ENCODE measurements around the gene WNT3A.
A peak's percentile ranks its signal among the peaks of the same experiment; 100 is the strongest.

WNT3A gene

DNA sequence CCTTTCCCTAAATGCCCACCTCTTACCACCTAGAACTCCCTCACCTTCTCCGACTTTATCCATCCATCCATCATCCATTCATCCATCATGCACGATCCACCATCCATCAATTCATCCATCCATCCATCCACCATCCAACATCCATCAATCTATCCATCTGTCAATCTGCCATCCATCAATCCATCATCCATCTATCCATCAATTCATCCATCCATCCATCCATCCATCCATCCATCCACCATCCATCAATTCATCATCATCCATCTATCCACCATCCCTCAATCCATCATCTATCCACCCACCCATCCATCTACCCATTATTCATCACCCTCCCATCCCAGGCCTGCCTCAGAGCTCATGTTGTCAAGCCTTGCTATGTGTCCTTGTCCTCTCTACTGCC lies 34.5 kb downstream of the WNT3A start:
- peaks cover 2% of the 10 kb centered on the region for H3K4me1 Mint-ChIP-seq (ENCODE audit: low read depth)
- H3K27me3 Mint-ChIP-seq = peaks cover 34% of the 10 kb centered on the region
- no peak overlapping the region for H3K27ac Mint-ChIP-seq
- no peaks in the 10 kb centered on the region for H3K36me3 Mint-ChIP-seq (ENCODE audit: low read depth)
- DNase-seq = no peak
- H3K4me3 Mint-ChIP-seq = no peak overlapping the region
- no peaks in the 10 kb centered on the region for H3K9me3 Mint-ChIP-seq

DNA sequence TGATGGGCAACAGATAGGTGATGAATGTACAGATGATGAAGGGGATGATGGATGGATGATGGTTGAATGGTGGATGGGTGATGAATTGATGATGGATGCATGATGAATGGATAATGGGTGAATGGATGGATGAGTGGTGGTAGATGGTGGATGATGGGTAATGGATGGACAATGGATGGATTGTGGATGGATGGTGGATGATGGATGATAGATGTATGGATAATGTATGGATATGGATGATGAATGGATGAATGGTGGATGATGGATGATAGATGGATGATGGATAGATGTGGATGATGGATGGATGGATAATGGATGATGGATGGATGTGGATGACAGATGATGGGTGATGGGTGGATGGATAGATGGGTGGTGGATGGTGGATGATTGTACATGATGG lies 35.7 kb downstream of the WNT3A start:
- H3K27ac Mint-ChIP-seq = no peak overlapping the region
- DNase-seq = no peak
- no peaks in the 10 kb centered on the region for H3K9me3 Mint-ChIP-seq
- peaks cover 2% of the 10 kb centered on the region for H3K4me1 Mint-ChIP-seq (ENCODE audit: low read depth)
- no peaks in the 10 kb centered on the region for H3K36me3 Mint-ChIP-seq (ENCODE audit: low read depth)
- H3K4me3 Mint-ChIP-seq = no peak overlapping the region
- H3K27me3 Mint-ChIP-seq = peaks cover 24% of the 10 kb centered on the region

DNA sequence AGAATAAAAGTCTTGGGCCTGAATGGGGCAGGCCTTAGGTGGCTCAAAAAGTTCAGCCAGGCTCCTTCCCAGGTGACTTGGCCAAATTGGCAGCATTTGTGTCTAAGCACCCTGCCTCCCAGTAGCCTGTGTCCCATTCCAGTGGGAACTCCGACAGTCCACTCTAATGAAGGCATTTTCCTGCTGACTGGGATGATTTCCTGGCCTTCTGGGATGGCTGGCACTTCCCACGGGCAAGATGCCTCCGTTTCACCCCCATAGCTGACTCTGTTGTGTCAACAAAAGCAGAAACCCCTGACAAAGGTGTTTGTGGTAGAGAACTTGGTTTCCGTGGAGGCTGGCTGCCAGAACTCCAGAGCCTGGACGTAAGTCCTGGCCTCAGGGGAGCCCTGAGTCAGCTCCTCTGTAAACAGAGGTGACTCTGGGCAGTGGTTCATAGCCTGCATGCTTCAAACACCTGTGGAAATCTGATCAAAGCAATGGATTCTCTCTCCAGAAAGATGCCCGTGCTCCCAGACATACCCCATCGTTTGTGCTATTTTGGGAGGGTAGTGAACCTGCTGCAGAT lies 36.6 kb downstream of the WNT3A start:
- H3K36me3 Mint-ChIP-seq (ENCODE audit: low read depth) = no peaks in the 10 kb centered on the region
- H3K4me3 Mint-ChIP-seq = no peak overlapping the region
- H3K27me3 Mint-ChIP-seq = peaks cover 20% of the 10 kb centered on the region
- H3K4me1 Mint-ChIP-seq (ENCODE audit: low read depth) = no peaks in the 10 kb centered on the region
- no peak for DNase-seq
- no peak overlapping the region for H3K27ac Mint-ChIP-seq
- no peaks in the 10 kb centered on the region for H3K9me3 Mint-ChIP-seq

DNA sequence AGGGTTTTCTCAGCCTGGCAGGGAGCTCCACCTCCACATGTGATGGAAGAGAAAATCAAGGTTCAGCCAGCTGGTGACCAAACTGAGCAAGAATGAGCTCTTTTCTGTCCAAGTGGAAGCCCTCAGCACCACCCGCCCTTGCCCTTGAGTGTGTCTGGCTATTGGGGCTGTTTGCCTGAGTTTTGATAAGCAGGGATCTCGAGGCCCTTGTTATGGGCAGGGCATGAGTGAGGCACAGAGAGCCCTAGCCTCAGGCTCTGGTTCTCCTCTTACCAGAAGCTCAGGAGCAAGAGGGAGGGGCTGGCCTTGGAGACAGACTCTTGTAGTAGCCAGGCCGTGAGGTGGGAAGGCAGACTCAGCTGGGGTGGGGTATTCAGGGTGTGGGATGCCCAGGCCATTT lies 38.2 kb downstream of the WNT3A start:
- H3K9me3 Mint-ChIP-seq = no peaks in the 10 kb centered on the region
- peaks cover 7% of the 10 kb centered on the region for H3K27me3 Mint-ChIP-seq
- no peaks in the 10 kb centered on the region for H3K4me1 Mint-ChIP-seq (ENCODE audit: low read depth)
- H3K4me3 Mint-ChIP-seq = no peak overlapping the region
- no peak for DNase-seq
- no peak overlapping the region for H3K27ac Mint-ChIP-seq
- H3K36me3 Mint-ChIP-seq (ENCODE audit: low read depth) = no peaks in the 10 kb centered on the region

DNA sequence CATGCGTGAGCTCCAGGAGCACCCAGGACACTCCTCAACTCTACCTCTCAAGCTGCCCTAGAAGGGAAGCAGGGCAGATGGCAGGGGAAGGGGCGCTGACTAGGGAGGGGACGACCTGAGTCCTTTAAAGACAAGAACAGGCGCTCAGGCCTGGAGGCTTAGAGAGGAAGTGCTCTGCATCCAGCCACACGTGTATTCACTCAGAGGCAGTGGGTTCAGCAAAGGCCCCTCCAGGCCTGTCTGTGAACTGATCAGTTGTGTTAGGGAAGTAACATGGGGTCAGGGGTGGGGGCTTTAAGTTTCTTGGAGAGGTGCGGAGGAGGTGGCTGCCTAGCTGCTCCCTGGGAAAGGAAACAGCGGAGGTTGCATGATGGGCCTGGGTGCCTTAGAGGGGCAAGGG lies 38.6 kb downstream of the WNT3A start:
- DNase-seq = no peak
- no peaks in the 10 kb centered on the region for H3K9me3 Mint-ChIP-seq
- peaks cover 2% of the 10 kb centered on the region for H3K27me3 Mint-ChIP-seq
- H3K27ac Mint-ChIP-seq = no peak overlapping the region
- H3K4me1 Mint-ChIP-seq (ENCODE audit: low read depth) = no peaks in the 10 kb centered on the region
- no peak overlapping the region for H3K4me3 Mint-ChIP-seq
- H3K36me3 Mint-ChIP-seq (ENCODE audit: low read depth) = no peaks in the 10 kb centered on the region

DNA sequence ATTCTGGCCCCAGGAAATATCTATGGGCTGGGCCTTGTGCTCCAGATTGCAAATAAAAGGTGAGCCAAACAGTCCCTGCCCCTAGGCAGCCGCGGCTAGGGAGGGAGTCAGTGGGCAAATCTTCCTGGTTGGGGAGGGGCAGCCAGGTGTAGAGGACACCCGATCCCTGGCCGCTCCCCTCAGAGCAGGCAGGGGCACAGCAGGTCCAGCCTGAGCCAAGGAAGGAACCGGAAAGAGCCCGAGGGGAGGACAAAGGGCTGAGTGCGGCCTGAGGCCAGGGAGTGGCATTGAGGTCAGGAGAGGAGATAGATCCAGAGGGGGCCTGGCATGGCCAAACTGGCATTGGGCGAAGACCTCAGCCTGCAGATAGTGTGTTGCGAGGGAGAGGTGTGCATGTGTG lies 39.1 kb downstream of the WNT3A start:
- Mint-ChIP-seq H3K4me3 (no peak overlapping the region), H3K4me1 (ENCODE audit: low read depth) (no peaks in the 10 kb centered on the region), H3K36me3 (ENCODE audit: low read depth) (no peaks in the 10 kb centered on the region), H3K9me3 (no peaks in the 10 kb centered on the region), H3K27me3 (peaks cover 3% of the 10 kb centered on the region), H3K27ac (no peak overlapping the region)
- DNase-seq = no peak

DNA sequence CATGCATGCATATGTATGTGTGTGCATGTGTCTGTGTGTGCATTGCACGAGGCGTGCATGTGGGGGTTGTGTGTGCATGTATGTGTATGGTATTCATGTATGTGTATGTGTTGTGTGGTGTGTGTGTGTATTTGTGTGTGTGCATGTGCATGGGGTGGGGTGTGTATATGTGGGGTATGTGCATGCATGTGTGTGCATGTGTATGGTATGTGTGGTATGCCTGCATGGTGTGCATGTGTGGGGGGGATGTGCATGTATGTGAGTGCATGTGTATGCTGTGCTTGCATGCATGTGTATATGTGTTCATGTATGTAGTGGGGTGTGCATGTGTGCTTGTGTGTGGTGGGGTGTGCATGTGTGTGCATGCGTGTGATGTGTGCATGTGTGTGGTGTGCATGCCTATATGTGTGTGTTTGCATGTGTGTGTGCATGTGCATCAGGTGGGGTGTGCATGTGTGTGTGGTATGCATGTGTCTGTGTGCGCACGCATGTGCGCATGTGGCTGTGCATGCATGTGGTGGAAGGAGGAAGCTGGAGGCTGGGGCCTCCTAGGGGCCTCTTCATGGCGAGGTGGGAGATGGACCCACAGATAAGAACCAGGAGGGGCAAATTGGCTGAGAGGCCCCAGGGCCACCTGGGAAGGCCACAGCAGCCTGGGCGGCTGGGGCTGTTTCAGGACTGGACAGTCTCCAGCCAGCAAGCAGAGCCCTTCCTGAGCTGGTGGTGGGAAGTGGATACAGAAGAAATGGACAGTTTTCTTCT lies 39.8 kb downstream of the WNT3A start:
- no peak overlapping the region for H3K27ac Mint-ChIP-seq
- H3K4me1 Mint-ChIP-seq (ENCODE audit: low read depth) = no peaks in the 10 kb centered on the region

DNA sequence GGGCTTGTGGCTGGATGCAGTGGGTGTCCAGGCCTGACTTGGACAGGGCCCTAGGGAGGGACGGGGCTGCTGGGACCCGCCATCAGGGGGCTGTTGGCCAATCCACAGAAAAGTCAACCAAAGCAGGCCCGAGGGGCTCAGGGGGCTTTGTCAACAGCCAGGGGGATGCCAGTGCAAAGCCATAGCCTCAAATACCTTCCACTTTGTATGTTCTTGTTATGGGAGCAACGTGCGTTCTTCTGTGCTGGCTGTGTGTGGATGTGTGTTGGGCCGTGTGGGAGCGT lies 40.3 kb downstream of the WNT3A start:
- DNase-seq = no peak
- Mint-ChIP-seq H3K4me1 (ENCODE audit: low read depth) (no peaks in the 10 kb centered on the region), H3K4me3 (no peak overlapping the region), H3K27ac (no peak overlapping the region), H3K36me3 (ENCODE audit: low read depth) (no peaks in the 10 kb centered on the region), H3K9me3 (no peaks in the 10 kb centered on the region), H3K27me3 (peaks cover 14% of the 10 kb centered on the region)

More for the DNA sequence above, 39.8 kb downstream of the WNT3A start:
- Mint-ChIP-seq H3K36me3 (ENCODE audit: low read depth) (no peaks in the 10 kb centered on the region), H3K4me3 (no peak overlapping the region), H3K27me3 (peaks cover 10% of the 10 kb centered on the region), H3K9me3 (no peaks in the 10 kb centered on the region)
- DNase-seq = no peak

DNA sequence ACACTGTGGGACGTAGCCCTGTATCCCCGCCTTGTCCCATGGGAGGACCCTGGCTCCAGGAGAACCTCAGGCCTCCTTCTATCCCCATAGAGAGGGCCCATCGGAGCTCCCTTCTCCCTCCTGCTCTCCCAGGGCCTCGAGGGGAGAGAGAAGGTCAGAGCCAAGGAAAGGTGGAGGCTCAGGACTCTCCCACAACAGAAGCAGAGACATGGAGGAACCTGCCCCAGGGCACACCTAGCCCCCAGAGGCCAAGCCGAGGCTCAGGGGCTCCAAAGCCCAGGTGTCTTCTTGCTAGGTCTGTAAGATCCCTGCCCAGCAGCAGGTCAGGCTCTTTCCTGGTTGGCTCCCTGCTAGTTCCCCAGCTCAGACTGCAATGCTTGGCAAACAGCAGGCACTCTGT lies 41.3 kb downstream of the WNT3A start:
- no peaks in the 10 kb centered on the region for H3K36me3 Mint-ChIP-seq (ENCODE audit: low read depth)
- no peaks in the 10 kb centered on the region for H3K4me1 Mint-ChIP-seq (ENCODE audit: low read depth)
- no peak overlapping the region for H3K27ac Mint-ChIP-seq
- no peaks in the 10 kb centered on the region for H3K9me3 Mint-ChIP-seq
- H3K4me3 Mint-ChIP-seq = no peak overlapping the region
- DNase-seq = no peak
- peaks cover 23% of the 10 kb centered on the region for H3K27me3 Mint-ChIP-seq

DNA sequence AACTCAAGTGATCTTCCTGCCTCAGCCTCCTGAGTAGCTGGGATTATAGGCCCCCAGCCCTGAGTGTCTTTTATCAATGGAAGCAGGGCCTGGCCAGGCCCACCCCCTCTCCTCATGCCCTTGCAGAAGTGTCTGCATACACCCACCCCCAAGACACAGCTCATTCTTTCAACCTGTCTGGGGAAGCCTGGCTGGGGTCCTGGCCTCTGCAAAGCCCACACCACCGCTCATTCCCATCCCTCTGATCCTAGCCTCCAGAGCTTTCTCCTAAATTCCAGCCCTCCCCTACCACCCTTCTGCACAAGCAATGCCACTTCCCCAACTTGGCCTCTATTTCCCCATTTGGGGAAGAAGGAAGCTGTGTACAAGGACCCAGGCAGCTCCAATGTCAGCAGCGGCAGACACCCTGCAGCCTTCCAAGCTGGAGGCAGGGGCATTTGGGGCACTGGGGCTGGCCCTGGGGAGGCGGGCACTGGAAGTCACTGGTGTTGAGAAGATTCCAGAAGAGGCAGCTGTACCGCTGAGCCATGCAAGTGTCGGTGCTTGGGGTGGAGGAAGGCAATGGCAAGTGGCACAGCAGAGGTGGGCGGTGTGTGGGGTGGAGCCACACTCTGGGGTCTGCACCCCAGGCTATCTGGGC lies 42.0 kb downstream of the WNT3A start:
- Mint-ChIP-seq H3K27ac (no peak overlapping the region), H3K4me3 (no peak overlapping the region), H3K4me1 (ENCODE audit: low read depth) (no peaks in the 10 kb centered on the region), H3K36me3 (ENCODE audit: low read depth) (no peaks in the 10 kb centered on the region), H3K9me3 (no peaks in the 10 kb centered on the region), H3K27me3 (peaks cover 28% of the 10 kb centered on the region)
- no peak for DNase-seq

DNA sequence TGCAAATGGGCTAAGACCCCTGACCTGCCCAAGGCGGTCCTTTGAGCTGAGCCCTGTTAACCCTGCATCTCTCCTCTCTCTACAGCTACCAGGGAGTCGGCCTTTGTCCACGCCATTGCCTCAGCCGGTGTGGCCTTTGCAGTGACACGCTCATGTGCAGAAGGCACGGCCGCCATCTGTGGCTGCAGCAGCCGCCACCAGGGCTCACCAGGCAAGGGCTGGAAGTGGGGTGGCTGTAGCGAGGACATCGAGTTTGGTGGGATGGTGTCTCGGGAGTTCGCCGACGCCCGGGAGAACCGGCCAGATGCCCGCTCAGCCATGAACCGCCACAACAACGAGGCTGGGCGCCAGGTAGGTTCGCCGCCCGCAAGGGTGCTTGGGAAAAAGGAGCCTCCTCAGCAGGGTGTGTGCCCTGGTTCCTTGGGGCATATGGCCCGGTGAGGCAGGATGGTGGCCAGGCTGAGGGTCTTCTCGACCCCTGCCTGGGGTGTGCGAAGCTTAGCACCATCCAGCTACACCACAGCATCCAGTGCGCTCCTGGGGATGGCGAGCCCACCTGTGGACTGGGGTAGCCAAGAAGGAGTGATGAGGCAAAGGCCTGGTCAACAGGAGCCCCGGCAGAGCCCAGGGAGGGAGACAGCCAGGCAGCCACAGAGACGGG lies 43.9 kb downstream of the WNT3A start:
- Mint-ChIP-seq H3K4me3 (no peak overlapping the region), H3K9me3 (no peaks in the 10 kb centered on the region), H3K36me3 (ENCODE audit: low read depth) (no peaks in the 10 kb centered on the region), H3K4me1 (ENCODE audit: low read depth) (no peaks in the 10 kb centered on the region), H3K27ac (no peak overlapping the region), H3K27me3 (peaks cover 34% of the 10 kb centered on the region)
- no peak for DNase-seq

DNA sequence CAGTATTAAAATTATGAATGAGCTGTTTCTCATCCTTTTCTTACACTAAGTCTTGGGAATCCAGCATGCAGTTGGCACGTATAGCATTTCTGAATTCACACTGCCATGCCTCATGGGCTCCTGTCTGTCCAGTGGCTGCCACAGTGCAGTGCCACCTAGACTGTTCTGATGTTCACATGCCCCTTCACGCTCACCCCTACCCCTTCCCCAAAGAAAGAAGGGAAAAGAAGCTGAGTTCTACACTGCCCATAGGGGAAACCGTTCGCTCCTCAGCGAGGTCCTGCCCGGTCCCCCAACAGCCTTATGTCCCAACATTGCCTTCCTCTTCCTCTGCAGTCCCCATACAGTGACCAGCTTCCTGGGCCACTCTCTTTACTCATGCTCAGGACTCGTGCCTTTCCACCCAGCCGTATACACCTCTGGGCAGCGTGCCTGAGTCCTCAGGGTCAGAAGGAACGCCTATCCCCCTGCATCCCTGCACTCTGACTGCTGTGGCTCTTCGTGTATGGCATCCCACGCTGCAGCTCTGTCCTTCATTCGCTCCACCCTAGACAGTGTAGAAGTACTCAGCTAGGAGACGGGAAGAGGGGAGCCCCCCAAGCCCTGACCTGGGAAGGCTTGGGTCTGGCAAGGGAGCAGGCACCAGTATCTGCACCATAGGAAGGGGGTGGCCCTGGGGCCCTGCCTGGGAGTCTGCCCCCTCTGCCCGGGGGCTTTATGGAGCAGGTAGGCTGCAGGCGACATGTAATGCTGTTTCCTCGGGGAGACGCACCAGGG lies 51.6 kb downstream of the WNT3A start:
- H3K4me1 Mint-ChIP-seq (ENCODE audit: low read depth) = peaks cover 7% of the 10 kb centered on the region
- no peaks in the 10 kb centered on the region for H3K9me3 Mint-ChIP-seq
- H3K27ac Mint-ChIP-seq = no peak overlapping the region
- peaks cover 66% of the 10 kb centered on the region for H3K27me3 Mint-ChIP-seq
- DNase-seq = no peak
- H3K4me3 Mint-ChIP-seq = no peak overlapping the region
- no peaks in the 10 kb centered on the region for H3K36me3 Mint-ChIP-seq (ENCODE audit: low read depth)

DNA sequence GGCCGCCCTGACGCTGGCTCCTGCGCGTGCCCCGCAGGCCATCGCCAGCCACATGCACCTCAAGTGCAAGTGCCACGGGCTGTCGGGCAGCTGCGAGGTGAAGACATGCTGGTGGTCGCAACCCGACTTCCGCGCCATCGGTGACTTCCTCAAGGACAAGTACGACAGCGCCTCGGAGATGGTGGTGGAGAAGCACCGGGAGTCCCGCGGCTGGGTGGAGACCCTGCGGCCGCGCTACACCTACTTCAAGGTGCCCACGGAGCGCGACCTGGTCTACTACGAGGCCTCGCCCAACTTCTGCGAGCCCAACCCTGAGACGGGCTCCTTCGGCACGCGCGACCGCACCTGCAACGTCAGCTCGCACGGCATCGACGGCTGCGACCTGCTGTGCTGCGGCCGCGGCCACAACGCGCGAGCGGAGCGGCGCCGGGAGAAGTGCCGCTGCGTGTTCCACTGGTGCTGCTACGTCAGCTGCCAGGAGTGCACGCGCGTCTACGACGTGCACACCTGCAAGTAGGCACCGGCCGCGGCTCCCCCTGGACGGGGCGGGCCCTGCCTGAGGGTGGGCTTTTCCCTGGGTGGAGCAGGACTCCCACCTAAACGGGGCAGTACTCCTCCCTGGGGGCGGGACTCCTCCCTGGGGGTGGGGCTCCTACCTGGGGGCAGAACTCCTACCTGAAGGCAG lies 52.3 kb downstream of the WNT3A start:
- DNase-seq = peak; percentile 61
- peaks cover 64% of the 10 kb centered on the region for H3K27me3 Mint-ChIP-seq
- H3K36me3 Mint-ChIP-seq (ENCODE audit: low read depth) = no peaks in the 10 kb centered on the region
- peak overlapping the region; percentile 41 for H3K4me3 Mint-ChIP-seq
- no peaks in the 10 kb centered on the region for H3K9me3 Mint-ChIP-seq
- H3K4me1 Mint-ChIP-seq (ENCODE audit: low read depth) = peaks cover 7% of the 10 kb centered on the region
- H3K27ac Mint-ChIP-seq = no peak overlapping the region
